Globus pallidus (tissue), 1 donor: ENCODE data around the gene RAVER1.
"Not testable (repeated sequence)": the region's sequence is repeated elsewhere in the genome, so short reads cannot be mapped to it uniquely, and the experiment has no call there.

Experiments
- DNase-seq: peaks from one replicate; pipeline ENCODE4 v3.0.0-alpha.2; 2015; ENCODE audit warnings: low spot score

RAVER1 gene

DNA sequence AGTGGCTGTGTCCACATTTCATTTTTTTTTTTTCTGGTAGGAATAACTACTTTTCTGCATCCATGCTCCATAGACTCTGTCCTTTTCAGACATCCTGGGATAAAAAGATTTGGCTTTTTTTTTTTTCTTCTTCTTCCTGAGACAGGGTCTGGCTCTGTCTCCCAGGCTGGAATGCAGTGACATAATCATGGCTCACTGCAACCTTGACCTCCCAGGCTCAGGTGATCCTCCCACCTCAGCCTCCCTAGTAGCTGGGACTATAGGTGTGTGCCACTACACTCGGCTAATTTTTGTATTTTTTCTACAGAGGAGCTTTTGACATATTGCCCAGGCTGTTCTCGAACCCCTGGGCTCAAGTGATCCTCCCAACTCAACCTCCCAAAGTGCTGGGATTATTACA, 10.2 kb upstream of the RAVER1 start:
- no peak for DNase-seq

DNA sequence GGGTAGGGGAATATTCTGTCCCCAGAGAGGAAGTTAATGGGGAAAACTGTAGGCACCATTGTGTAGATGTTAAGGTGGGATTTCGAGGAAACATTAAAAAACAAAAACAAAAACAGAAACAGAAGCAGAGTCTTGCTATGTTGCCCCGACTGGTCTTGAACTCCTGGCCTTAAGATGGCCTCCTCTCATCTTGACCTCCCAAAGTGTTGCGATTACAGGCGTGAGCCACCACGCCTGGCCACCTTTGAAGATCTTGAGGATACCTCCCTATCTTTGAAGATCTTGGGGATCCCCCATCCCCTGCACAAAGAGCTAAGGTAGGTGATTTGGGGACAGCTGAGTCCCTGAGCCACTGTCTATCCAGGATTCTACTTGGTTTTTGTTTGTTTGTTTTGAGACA, 6.6 kb upstream of the RAVER1 start:
- DNase-seq: no peak

- no peak for DNase-seq
Measured at GRCh38 chr19:10339380-10339960, 6.1 kb upstream of the RAVER1 start, which contains the start of gene ICAM3. ICAM3 (minus strand) TSS chr19:10339624; CDS start chr19:10339614, 10 bp downstream.

DNA sequence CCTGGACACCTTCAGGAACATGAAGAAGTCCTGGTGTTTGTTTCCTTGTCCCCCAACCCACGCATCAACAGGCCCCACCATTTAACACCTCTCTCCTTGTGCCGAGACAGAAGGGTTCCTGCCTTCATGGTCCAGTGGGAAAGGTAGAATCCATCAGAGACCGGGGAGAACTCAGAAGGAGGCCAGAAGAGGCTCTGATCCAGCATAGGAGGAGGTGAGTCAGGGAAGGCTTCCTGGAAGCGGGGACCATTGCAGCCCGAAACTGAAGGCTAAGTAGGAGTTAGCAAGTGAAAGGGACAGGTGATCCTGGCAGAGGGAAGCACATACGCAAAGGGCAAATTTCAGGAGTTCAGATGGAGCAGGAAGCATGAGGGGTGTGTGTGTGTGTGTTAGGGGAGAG, 5.6 kb upstream of the RAVER1 start:
- no peak for DNase-seq

DNA sequence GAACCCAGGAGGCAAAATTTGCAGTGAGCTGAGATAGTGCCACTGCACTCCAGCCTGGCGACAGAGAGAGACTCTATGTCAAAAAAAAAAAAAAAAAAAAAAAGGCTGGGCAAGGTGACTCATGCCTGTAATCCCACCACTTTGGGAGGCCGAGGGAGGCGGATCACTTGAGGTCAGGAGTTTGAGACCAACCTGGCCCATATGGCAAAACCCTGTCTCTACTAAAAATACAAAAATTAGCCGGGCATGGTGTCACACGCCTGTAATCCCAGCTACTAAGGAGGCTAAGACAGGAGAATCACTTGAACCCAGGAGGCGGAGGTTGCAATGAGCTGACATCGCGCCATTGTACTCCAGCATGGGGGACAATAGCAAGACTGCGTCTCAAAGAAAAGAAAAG, 3.4 kb upstream of the RAVER1 start:
- not testable (repeated sequence) for DNase-seq

- DNase-seq: no peak
Measured at GRCh38 chr19:10335352-10335985, 2.1 kb upstream of the RAVER1 start.

- DNase-seq: peak; percentile 73
Measured at GRCh38 chr19:10334588-10335351, 1.4 kb upstream of the RAVER1 start.

GRCh38 chr19:10333758-10334587, 644 bp upstream of the RAVER1 start:
- no peak for DNase-seq

- no peak for DNase-seq
Measured at GRCh38 chr19:10332158-10332964, 968 bp downstream of the RAVER1 start.

DNA sequence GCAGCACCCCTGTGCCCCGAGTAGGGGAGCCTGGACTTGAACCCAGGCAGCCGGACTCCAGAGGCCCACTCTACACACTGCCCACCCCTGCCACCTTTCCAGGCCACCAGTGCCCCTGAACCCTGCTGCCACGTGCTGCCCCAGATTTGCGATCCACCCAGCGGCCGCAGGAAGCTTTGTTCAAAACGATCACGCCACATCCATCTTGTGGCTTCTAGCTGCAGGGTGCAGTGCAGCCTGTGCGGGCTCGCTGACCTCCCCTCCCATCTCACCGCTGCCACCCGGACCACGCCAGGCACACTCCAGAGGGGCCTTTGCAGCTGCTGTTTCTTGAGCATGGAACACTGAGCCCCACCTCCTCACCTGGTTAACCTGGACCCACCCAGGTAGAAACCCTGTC, 3.8 kb downstream of the RAVER1 start:
- DNase-seq: no peak

DNA sequence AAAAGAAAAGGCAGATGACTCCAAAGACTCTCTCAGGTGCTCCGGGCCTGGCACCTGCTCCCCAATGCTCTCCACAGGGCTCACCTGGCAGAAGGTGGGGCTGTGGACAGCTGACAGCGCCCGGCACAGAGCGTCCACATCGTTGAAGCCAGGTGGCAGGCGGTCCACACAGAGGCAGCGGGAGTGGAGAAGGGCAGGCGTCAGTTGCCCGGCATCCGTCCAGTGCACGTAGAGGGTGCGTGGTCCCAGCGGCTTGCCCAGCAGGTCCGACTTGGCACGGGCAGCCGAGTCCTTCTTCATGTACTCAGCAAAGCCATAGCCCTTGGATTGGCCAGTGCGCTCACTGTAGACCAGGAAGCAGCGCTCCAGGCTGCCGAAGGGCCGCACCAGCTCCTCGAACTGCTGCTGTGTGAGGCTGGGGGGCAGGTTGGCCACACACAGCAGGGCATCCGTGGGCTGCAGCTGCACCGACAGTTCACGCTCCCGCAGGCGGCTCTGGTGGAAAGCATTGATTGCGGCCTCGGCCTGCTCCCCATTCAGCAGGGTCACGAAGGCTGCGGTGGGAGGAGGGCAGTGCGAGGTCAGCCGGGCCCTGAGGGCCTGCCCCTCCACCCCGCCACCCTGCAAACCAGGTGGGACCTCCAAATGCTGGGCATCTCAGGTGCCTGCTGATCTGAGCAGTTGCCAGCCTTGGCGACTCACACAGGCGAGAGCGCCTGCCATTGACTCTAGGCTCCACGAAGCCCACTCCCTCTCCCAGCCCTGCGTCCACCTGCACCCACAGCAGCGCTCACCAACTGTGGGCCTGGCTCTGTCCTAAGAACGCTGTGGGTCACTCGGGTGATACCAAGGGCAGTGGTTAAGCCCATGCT, 4.5 kb downstream of the RAVER1 start:
- DNase-seq: no peak

DNA sequence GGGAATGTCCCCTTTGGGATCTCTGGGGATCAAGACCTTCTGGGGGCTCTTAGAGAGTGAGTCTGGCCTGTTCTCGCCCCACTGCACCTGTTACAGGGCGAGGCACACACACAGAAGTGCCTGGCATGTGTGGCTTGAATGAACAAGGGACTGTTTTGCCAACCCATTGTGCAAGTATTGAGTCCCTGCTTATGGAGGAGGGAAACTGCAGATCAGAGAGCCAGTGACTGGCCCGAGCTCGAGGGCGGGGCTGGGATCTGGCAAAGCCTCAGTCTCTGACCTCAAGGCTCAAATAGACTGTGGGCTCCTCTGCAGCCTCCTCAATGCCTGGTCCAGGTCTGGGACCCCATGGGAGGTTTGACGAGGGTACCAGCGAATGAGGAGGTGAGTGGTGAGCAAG, 5.5 kb downstream of the RAVER1 start:
- no peak for DNase-seq

DNA sequence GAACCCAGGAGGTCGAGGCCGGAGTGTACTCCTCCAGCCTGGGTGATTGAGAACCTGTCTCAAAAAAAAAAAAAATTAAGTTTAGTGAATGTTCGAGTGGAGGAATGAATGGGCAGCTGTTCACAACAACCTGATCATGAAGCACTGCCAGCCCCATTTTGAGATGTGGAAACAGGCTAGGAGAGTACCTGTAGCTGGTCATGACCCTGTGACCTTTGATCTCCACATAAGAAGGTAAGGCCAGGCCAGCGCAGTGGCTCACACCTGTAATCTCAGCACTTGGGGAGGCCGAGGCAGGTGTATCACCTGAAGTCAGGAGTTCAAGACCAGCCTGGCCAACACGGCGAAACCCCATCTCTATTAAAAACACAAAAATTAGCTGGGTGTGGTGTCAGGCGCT, 7.6 kb downstream of the RAVER1 start:
- no peak for DNase-seq

DNA sequence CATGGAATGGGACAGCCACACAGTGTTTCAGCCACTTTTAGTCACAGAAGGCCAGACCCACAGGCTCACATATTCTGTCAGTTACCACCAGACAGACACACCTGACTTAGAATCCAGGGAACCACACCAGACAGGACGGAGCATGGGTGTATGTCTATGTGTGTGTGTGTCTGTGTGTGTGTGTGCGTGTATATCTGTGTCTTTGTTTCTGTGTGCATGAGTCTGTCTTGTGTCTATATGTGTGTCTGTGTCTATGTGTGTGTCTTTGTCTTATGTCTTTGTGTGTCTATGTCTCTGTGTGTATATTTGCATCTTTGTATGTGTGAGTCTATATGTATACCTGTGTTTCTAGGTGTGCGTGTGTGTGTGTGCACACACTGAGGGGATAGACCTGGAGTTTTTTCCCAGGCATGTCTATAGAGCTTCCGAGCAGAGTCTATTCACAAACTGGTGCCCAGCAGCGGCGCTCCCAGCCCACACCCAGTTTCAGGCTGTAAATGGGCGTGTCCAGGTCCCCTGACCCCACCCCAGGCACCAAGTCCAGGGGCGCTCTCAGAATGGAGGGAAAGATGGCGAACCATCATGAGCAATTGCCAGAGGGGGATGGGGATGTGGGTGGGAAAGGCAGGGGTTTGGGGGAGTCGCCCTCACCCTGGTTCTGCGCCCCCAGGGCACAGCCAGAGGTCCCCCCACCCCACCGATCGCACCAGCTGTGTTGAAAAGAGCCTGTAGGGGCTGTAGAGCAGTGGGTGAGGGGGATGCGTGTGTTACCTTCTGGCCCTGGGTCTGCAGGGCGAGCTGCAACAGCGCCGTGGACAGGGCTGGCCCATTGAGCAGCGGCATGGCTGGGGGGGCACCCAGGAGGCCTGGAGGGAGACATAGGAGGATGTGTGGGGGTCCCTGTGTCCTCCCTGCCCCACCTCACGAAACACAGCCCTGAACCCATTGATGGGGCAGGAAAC, 11.2 kb downstream of the RAVER1 start:
- DNase-seq: no peak

GRCh38 chr19:10321417-10321797, 11.9 kb downstream of the RAVER1 start:
- no peak for DNase-seq

- DNase-seq: no peak
Measured at GRCh38 chr19:10320602-10321416, 12.5 kb downstream of the RAVER1 start.

- DNase-seq: no peak
Measured at GRCh38 chr19:10318807-10319682, 14.3 kb downstream of the RAVER1 start.
